ENCODE measurements around the gene CYP8B1. TPM values are rescaled to one million over a fixed set of nuclear protein-coding genes. Genes with fewer than 3 reads are reported as not detected.

CYP8B1 gene
- total and polyA plus RNA-seq, 2 of the 13 experiments (the other 11 are each of a cell fraction or from before 2014, with no cell fraction given) = 0.58 to 2.0 TPM

DNA sequence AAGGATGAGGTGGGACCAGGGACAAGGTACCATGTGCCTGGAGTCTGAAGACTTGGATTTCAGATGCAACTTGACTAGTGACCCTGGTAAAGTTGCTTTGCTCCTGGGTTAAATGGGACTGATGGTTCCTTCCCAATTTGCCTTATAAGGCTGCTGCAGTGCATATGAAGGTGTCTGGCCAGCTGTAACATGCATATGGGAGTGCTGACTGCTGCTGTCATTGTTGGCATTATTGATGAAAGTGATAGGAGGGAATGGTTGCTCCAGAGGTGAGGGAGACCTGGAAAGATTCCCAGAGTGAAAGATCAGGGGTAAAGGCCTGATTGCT, 20.5 kb downstream of the CYP8B1 start (continued):
- TF ChIP-seq, protein P1, sequence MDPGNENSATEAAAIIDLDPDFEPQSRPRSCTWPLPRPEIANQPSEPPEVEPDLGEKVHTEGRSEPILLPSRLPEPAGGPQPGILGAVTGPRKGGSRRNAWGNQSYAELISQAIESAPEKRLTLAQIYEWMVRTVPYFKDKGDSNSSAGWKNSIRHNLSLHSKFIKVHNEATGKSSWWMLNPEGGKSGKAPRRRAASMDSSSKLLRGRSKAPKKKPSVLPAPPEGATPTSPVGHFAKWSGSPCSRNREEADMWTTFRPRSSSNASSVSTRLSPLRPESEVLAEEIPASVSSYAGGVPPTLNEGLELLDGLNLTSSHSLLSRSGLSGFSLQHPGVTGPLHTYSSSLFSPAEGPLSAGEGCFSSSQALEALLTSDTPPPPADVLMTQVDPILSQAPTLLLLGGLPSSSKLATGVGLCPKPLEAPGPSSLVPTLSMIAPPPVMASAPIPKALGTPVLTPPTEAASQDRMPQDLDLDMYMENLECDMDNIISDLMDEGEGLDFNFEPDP (CRISPR knock-in tag; conservative IDR thresholded peaks at IDR 0.05) = 0 out of 2 replicates have a peak, but pooled peaks have one; percentile 62
- TF ChIP-seq NFE2L2 (IDR thresholded peaks at IDR 0.05; ENCODE audit: low read length) = no peak
- 0 out of 2 replicates have a peak, but pooled peaks have one; percentile 29 for TF ChIP-seq ZFP90 (CRISPR knock-in tag; IDR thresholded peaks at IDR 0.05; ENCODE audit: borderline replicate concordance)
- 0 out of 2 replicates have a peak, but pooled peaks have one; percentile 28 for TF ChIP-seq NFYB (CRISPR knock-in tag; IDR thresholded peaks at IDR 0.05)
- 0 out of 2 replicates have a peak, but pooled peaks have one; percentile 68 for TF ChIP-seq ATF7-NPFF (CRISPR knock-in tag; IDR thresholded peaks at IDR 0.05; ENCODE audit: low read depth)
- peak; percentile 90 for TF ChIP-seq MEIS1 (CRISPR knock-in tag; IDR thresholded peaks at IDR 0.05; ENCODE audit: borderline replicate concordance)
- no peak for TF ChIP-seq TBL1XR1 (IDR thresholded peaks at IDR 0.05; ENCODE audit: borderline replicate concordance, low read length, partially characterized antibody)
- no peak for TF ChIP-seq ZNF260 (CRISPR knock-in tag; IDR thresholded peaks at IDR 0.05; ENCODE audit: borderline replicate concordance, low read depth)
- peak; percentile 5; the same call in 1 of the 2 replicates for TF ChIP-seq ZNF652 (CRISPR knock-in tag; IDR thresholded peaks at IDR 0.05; ENCODE audit: borderline replicate concordance, low read depth)
- TF ChIP-seq PHF5A (CRISPR knock-in tag; IDR thresholded peaks at IDR 0.05; ENCODE audit: low read depth, unreplicated experiment) = peak; percentile 19
- TF ChIP-seq IKZF4 (CRISPR knock-in tag; IDR thresholded peaks at IDR 0.05; ENCODE audit: borderline replicate concordance, low read depth, not compliant biosample characterization) = no peak
- no peak for TF ChIP-seq KDM4B (CRISPR knock-in tag; IDR thresholded peaks at IDR 0.05)
- TF ChIP-seq, protein P2, sequence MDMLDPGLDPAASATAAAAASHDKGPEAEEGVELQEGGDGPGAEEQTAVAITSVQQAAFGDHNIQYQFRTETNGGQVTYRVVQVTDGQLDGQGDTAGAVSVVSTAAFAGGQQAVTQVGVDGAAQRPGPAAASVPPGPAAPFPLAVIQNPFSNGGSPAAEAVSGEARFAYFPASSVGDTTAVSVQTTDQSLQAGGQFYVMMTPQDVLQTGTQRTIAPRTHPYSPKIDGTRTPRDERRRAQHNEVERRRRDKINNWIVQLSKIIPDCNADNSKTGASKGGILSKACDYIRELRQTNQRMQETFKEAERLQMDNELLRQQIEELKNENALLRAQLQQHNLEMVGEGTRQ (IDR thresholded peaks at IDR 0.05; ENCODE audit: low read depth, low read length) = no peak
- TF ChIP-seq, protein P2 (CRISPR knock-in tag; IDR thresholded peaks at IDR 0.05; ENCODE audit: borderline replicate concordance) = peak; percentile 57; the same call in 1 of the 2 replicates
- peak; percentile 64 for TF ChIP-seq MEIS2 (CRISPR knock-in tag; IDR thresholded peaks at IDR 0.05)
- TF ChIP-seq ZNF619 (CRISPR knock-in tag; IDR thresholded peaks at IDR 0.05) = peak; percentile 45; the same call in 1 of the 2 replicates
- no peak for TF ChIP-seq KLF9 (CRISPR knock-in tag; IDR thresholded peaks at IDR 0.05; ENCODE audit: low read depth)
- TF ChIP-seq, protein P3, sequence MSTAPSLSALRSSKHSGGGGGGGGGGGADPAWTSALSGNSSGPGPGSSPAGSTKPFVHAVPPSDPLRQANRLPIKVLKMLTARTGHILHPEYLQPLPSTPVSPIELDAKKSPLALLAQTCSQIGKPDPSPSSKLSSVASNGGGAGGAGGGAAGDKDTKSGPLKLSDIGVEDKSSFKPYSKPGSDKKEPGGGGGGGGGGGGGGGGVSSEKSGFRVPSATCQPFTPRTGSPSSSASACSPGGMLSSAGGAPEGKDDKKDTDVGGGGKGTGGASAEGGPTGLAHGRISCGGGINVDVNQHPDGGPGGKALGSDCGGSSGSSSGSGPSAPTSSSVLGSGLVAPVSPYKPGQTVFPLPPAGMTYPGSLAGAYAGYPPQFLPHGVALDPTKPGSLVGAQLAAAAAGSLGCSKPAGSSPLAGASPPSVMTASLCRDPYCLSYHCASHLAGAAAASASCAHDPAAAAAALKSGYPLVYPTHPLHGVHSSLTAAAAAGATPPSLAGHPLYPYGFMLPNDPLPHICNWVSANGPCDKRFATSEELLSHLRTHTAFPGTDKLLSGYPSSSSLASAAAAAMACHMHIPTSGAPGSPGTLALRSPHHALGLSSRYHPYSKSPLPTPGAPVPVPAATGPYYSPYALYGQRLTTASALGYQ (CRISPR knock-in tag; IDR thresholded peaks at IDR 0.05) = no peak
- TF ChIP-seq ZNF354B (CRISPR knock-in tag; IDR thresholded peaks at IDR 0.05) = 0 out of 2 replicates have a peak, but pooled peaks have one; percentile 62
- TF ChIP-seq, protein P4, sequence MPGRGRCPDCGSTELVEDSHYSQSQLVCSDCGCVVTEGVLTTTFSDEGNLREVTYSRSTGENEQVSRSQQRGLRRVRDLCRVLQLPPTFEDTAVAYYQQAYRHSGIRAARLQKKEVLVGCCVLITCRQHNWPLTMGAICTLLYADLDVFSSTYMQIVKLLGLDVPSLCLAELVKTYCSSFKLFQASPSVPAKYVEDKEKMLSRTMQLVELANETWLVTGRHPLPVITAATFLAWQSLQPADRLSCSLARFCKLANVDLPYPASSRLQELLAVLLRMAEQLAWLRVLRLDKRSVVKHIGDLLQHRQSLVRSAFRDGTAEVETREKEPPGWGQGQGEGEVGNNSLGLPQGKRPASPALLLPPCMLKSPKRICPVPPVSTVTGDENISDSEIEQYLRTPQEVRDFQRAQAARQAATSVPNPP (CRISPR knock-in tag; IDR thresholded peaks at IDR 0.05) = 0 out of 2 replicates have a peak, but pooled peaks have one; percentile 64
- TF ChIP-seq CBX5 (CRISPR knock-in tag; IDR thresholded peaks at IDR 0.05; ENCODE audit: borderline replicate concordance) = no peak
- TF ChIP-seq, protein P5, sequence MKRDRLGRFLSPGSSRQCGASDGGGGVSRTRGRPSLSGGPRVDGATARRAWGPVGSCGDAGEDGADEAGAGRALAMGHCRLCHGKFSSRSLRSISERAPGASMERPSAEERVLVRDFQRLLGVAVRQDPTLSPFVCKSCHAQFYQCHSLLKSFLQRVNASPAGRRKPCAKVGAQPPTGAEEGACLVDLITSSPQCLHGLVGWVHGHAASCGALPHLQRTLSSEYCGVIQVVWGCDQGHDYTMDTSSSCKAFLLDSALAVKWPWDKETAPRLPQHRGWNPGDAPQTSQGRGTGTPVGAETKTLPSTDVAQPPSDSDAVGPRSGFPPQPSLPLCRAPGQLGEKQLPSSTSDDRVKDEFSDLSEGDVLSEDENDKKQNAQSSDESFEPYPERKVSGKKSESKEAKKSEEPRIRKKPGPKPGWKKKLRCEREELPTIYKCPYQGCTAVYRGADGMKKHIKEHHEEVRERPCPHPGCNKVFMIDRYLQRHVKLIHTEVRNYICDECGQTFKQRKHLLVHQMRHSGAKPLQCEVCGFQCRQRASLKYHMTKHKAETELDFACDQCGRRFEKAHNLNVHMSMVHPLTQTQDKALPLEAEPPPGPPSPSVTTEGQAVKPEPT (CRISPR knock-in tag; IDR thresholded peaks at IDR 0.05; ENCODE audit: low read depth) = peak; percentile 19; the same call in 1 of the 2 replicates

All from HepG2 (cell line).